Small intestine (tissue), 7 donors: ENCODE measurements around the gene CAPN9. TPM values are rescaled to one million over a fixed set of nuclear protein-coding genes. Genes with fewer than 3 reads are reported as not detected.
"Not testable (repeated sequence)": the region's sequence is repeated elsewhere in the genome, so short reads cannot be mapped to it uniquely, and the experiment has no call there.

Source experiments
- DNase-seq, 2 donors: peaks; one replicate each; pipeline versions ENCODE4 v3.0.0 to v3.0.0-alpha.2; 2013
- FAIRE-seq: peaks from 2 replicates; lab custom pipeline; 2012; peaks lifted over from hg19 to GRCh38; lab: Jason Lieb, UNC
- H3K27ac ChIP-seq, 3 donors: one replicate each; pipeline ENCODE4 v1.5.1; 2013; ENCODE audit warnings: low read length in 2 of 3, mild to moderate bottlenecking in 2 of 3, control low read depth in 1 of 3, inconsistent platforms in 1 of 3, low read depth in 1 of 3, moderate library complexity in 1 of 3
- H3K27me3 ChIP-seq, 3 donors: one replicate each; pipeline ENCODE4 v1.6.1; 2013; ENCODE audit warnings: low read length in 3 of 3, inconsistent platforms in 1 of 3; ENCODE audit not compliant: control insufficient read depth in 3 of 3, insufficient read depth in 3 of 3
- H3K36me3 ChIP-seq, 3 donors: one replicate each; pipeline ENCODE4 v1.6.1; 2013; ENCODE audit warnings: low read length in 3 of 3, inconsistent platforms in 1 of 3, low read depth in 1 of 3, mild to moderate bottlenecking in 1 of 3, moderate library complexity in 1 of 3; ENCODE audit not compliant: control insufficient read depth in 3 of 3, insufficient read depth in 2 of 3
- H3K4me1 ChIP-seq, 3 donors: one replicate each; pipeline ENCODE4 v1.6.1; 2013; ENCODE audit warnings: low read length in 2 of 3, inconsistent platforms in 1 of 3, low read depth in 1 of 3, mild to moderate bottlenecking in 1 of 3, moderate library complexity in 1 of 3; ENCODE audit not compliant: control insufficient read depth in 3 of 3, insufficient read depth in 2 of 3
- H3K4me3 ChIP-seq, 3 donors: one replicate each; pipeline ENCODE4 v1.5.1; 2013; ENCODE audit warnings: low read length in 3 of 3, control low read depth in 1 of 3, inconsistent platforms in 1 of 3, low read depth in 1 of 3, mild to moderate bottlenecking in 1 of 3, moderate library complexity in 1 of 3
- H3K9me3 ChIP-seq, 2 donors: one replicate each; pipeline ENCODE4 v1.6.1; 2013; ENCODE audit warnings: low read depth in 1 of 2, low read length in 1 of 2; ENCODE audit not compliant: control insufficient read depth in 2 of 2, insufficient read depth in 1 of 2
- WGBS, 3 donors: extraction: QIAGEN DNeasy Blood & Tissue Kit; methylation state at CpG; one replicate each; pipeline ENCODE4 v1.1.7; 2013; 5-methylcytosine and 5-hydroxymethylcytosine counted together
- polyA plus RNA-seq, 4 donors: library from polyadenylated mRNA; stranded (reverse) in 3 of 4; unstranded in 1 of 4; fragments of 200-250 nt in 3 of 4; fragments of 120-200 nt in 1 of 4; gene quantifications; one replicate each; pipeline versions ENCODE4 v1.2.1 to v1.2.3, GENCODE V29; 2013
- donor health status: healthy with polysubstance abuse.
- donor health status: control.
- donor health status: control.
- donor health status: Bipolar disorder and iron deficiency.
- donor health status: healthy.

The CAPN9 gene
- polyA plus RNA-seq, 4 donors = 2.6 to 31.1 (median 16.1) TPM

DNA sequence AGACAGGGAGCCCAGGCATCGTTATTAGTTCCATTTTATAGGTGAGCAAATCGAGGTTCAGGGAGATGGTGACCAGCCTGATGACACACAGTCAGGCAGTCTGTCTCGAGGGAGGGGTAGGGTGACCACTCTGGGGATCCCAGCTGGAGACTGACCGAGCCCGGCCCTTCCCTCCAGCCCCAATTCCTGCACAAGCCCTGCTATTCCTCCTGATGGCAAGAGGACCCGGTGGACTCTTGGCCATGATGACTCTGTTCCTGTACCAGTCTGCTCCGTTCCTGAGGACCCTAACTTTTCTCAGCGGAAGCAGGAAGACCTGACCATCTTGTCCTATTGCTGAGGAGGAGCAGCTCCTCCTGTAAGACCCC is 33.7 kb upstream of the CAPN9 start:
- DNase-seq (no peak), FAIRE-seq (no peak)
- H3K36me3 ChIP-seq = peaks cover 0 to 27% (median 0%) of the 10 kb centered on the region in 3 donors
- H3K4me3 ChIP-seq = peak overlapping the region in 1 of 3 donors; percentile 49
- H3K27ac ChIP-seq = peak overlapping the region in 1 of 3 donors; percentile 84
- WGBS, 3 donors = 76 to 81% (median 76%) methylated on average over 8 of the region's 8 CpGs
- H3K4me1 ChIP-seq = peaks cover 0 to 40% (median 0%) of the 10 kb centered on the region in 3 donors
- peaks cover 0 to 3% of the 10 kb centered on the region in 2 donors for H3K9me3 ChIP-seq
- no peaks in the 10 kb centered on the region for H3K27me3 ChIP-seq

DNA sequence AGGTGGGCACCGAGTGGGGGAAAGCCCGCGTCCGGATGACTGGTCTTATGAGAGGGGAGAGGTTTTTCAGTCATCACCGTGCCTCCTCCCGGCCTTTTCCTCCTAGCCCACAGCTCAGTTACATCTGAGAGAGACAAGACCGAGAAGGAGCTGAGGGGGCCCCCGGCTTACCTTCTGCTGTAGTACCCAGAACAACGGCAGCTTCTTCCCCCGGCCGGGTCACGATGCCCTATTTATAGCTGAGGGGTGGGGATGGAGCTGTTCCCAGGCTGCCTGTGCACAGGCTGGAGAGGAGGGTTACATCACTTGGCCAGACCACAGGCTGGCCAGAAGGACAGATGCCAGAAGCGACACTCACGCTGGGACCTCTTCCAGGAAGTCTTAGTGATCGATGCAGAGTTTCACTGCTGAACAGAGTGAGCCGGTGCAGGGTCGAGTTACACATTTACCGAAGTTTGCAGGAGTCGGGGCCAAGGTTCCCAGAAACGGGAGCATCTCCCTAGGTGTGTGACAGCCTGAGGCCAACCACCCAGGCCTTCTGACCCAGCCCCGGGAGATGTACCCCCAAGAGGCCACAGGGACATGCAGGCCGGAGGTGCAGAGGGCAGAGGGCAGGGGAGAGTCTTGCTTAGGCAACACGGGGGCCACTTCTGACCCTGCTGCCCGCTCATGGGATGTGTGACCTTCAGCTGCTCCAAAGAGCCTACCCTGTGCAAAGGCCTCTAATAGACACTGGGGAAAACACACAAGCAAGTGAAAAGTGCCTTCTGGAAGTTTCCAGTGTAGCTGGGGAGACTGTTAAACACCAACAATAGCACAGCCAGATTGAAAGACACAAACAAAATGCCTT is 33.0 kb upstream of the CAPN9 start, which contains the start of gene AGT:
Gene AGT, minus strand, starts transcription at position 208 of the 850 bp plus-strand sequence. CDS start 3,299 bp downstream, outside the sequence.
- Histone ChIP-seq H3K4me1 (peaks cover 0 to 34% (median 0%) of the 10 kb centered on the region in 3 donors), H3K4me3 (peak within 1 kb of the TSS in 1 of 3 donors; percentile 49), H3K27me3 (no peaks in the 10 kb centered on the region), H3K9me3 (peaks cover 0 to 3% of the 10 kb centered on the region in 2 donors), H3K27ac (peak within 1 kb of the TSS in 1 of 3 donors; percentile 84), H3K36me3 (peaks cover 0 to 22% (median 0%) of the 10 kb centered on the region in 3 donors)
- DNase-seq (peak; percentile 47 to 91), FAIRE-seq (no peak)
- WGBS, 3 donors = 22 to 27% (median 27%) methylated on average over 24 of the region's 24 CpGs

DNA sequence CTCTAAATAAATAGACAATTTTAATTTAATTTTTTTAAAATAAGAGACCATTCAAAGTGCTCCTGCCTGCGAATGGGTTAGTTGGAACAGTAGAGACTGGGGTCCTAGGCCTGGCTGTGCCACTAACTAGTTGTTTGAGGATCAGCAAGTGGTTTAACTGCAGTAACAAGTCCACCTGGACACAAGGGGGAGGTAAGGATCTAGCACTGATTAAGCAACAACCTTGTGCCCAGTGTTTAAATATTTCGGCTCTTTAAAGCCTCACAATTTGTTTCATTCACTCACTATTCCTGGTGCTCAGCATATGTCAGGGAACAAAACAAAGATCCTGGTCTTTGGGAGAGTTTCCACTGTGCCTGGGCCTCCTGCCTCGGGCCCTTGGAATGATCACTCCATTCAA is 31.7 kb upstream of the CAPN9 start:
- Histone ChIP-seq H3K36me3 (peaks cover 0 to 8% (median 0%) of the 10 kb centered on the region in 3 donors), H3K9me3 (peaks cover 0 to 3% of the 10 kb centered on the region in 2 donors), H3K4me3 (no peak overlapping the region), H3K27me3 (no peaks in the 10 kb centered on the region), H3K4me1 (peaks cover 0 to 27% (median 0%) of the 10 kb centered on the region in 3 donors), H3K27ac (peak overlapping the region in 1 of 3 donors; percentile 84)
- no peak for DNase-seq
- WGBS, 3 donors = 88 to 91% (median 88%) methylated on average over 3 of the region's 3 CpGs
- no peak for FAIRE-seq

DNA sequence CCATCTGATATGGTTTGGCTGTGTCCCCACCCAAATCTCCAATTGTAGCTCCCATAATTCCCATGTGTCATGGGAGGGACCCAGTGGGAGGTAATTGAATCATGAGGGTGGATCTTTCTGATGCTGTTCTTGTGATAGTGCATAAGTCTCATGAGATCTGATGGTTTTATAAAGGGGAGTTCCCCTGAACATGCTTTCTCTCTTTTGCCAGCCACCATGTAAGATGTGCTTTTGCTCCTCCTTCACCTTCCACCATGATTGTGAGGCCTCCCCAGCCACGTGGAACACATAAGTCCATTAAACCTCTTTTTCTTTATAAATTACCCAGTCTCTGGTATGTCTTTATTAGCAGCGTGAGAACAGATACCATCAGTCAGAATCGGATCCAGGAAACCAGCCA is 30.7 kb upstream of the CAPN9 start:
- DNase-seq, H3K9me3 ChIP-seq, H3K4me3 ChIP-seq, H3K27ac ChIP-seq, H3K27me3 ChIP-seq, FAIRE-seq, H3K36me3 ChIP-seq: not testable (repeated sequence)
- peaks cover 0 to 27% (median 0%) of the 10 kb centered on the region in 3 donors for H3K4me1 ChIP-seq
- WGBS, 3 donors = 73 to 93% (median 75%) methylated on average over 3 of the region's 3 CpGs

DNA sequence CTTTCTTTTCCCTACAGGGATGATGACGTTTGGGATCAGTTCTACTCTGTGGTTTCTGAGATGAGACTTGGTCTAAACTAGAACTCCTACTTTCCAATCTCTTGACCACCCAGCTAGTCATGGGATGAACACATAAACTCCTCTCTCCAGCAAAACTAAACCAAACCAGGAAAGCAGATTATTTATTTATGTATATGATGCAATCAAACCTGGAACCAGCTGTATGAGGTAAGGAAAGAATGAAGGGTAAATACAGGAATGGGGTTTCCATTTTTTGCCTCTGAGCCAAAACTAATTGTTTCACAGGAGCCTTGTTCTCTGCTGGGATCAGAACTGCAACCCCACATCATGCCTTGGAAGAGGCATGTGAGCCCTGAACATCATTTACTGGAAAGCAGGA is 29.9 kb upstream of the CAPN9 start:
- no peak overlapping the region for H3K27ac ChIP-seq
- H3K36me3 ChIP-seq = peaks cover 0 to under 1% (median 0%) of the 10 kb centered on the region in 3 donors
- no peaks in the 10 kb centered on the region for H3K27me3 ChIP-seq
- DNase-seq (no peak), FAIRE-seq (no peak)
- WGBS, 3 donors = 65 to 100% (median 68%) methylated on average over 1 of the region's 1 CpG
- peaks cover 0 to 27% (median 0%) of the 10 kb centered on the region in 3 donors for H3K4me1 ChIP-seq
- peaks cover 0 to 8% of the 10 kb centered on the region in 2 donors for H3K9me3 ChIP-seq
- no peak overlapping the region for H3K4me3 ChIP-seq

DNA sequence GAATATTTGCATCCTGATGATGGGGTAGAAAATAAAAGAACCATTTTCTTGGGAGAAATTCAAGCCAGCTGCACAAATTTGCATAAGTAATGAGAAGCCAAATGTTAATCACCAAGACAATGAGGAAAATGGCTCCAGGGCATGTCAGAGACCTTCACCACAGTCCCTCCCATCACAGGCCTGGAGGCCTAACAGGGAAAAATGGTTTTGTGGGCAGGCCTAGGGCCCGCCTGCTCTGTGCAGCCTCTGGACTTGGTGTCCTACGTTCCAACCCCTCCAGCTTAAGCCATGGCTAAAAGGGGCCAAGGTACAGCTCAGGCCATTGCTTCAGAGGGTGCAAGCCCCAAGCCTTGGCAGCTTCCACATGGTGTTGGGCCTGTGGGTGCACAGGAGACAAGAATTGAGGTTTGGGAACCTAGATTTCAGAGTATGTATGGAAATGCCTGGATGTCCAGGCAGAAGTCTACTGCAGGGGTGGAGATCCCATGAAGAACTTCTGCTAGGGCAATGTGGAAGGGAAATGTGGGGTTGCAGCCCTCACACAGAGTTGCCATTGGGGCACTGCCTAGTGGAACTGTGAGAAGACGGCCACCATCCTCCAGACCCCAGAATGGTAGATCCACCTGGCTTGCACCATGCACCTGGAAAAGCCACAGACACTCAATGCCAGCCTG is 25.2 kb upstream of the CAPN9 start:
- H3K27me3 ChIP-seq, DNase-seq, H3K27ac ChIP-seq, H3K36me3 ChIP-seq, FAIRE-seq, H3K4me1 ChIP-seq, H3K9me3 ChIP-seq, H3K4me3 ChIP-seq: not testable (repeated sequence)
- 83 to 93% (median 90%) methylated on average over 3 of the region's 3 CpGs for WGBS, 3 donors

DNA sequence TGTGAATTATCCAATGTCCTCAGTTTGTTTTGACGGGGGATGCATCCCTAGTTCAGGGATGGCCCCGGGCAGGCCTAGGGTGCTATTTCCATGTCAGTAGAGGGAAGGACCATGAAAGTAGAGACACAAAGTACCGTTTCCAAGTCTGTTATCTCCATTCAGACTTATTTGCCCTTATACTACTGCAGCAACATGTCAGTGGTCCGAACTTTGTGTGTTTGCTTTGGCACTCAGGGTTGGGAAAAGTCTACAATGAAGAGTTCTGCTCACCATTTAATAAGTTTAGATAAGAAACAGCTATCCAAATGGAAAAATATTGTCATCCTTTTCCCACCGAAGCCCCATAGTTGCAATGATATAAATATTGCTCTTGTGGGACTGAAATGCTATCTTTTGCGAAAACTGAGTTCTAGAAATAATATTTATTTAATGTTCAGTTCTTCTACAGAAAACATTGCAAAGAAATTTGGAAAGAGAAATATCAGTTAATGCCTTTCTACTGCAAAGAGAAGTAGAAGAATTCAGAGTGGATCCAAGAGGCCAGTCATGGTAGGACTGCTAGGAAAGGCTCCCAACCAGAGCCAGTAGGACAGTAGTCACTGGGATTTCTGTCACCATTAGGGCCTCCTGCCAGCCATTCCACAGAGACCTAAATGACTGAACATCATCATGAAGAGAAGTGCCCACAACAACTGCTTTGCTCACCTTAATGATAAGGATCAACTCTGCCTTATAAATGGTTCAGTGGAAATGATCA is 21.8 kb upstream of the CAPN9 start:
- Histone ChIP-seq H3K36me3 (no peaks in the 10 kb centered on the region), H3K27ac (no peak overlapping the region), H3K4me1 (peaks cover 0 to 15% (median 5%) of the 10 kb centered on the region in 3 donors), H3K9me3 (peaks cover 0 to 8% of the 10 kb centered on the region in 2 donors), H3K4me3 (no peak overlapping the region), H3K27me3 (no peaks in the 10 kb centered on the region)
- DNase-seq = no peak
- no peak for FAIRE-seq
- 66 to 72% (median 70%) methylated on average over 6 of the region's 6 CpGs for WGBS, 3 donors
